Liver (tissue), 9 donors: Measurements from ENCODE around the gene PADI3. TPM values are rescaled to one million over a fixed set of nuclear protein-coding genes. Genes with fewer than 3 reads are reported as not detected.

Experiments used
- DNase-seq: peaks from one replicate; pipeline ENCODE4 v3.0.0-alpha.2; 2017; ENCODE audit warnings: low spot score
- H3K27ac ChIP-seq, 2 donors: one replicate each; pipeline ENCODE4 v1.7.0; 2013; ENCODE audit warnings: inconsistent platforms in 2 of 2, low read length in 2 of 2, control low read depth in 1 of 2, low read depth in 1 of 2, mild to moderate bottlenecking in 1 of 2
- H3K27me3 ChIP-seq, 4 donors: one replicate each; pipeline versions ENCODE4 v1.6.1 to v1.7.0; 2013; ENCODE audit warnings: low read length in 3 of 4, inconsistent platforms in 1 of 4, mild to moderate bottlenecking in 1 of 4, moderate library complexity in 1 of 4; ENCODE audit not compliant: control insufficient read depth in 4 of 4, insufficient read depth in 4 of 4
- H3K36me3 ChIP-seq, 4 donors: one replicate each; pipeline versions ENCODE4 v1.6.1 to v1.7.0; 2013; ENCODE audit warnings: low read length in 3 of 4, mild to moderate bottlenecking in 3 of 4, low read depth in 1 of 4, moderate library complexity in 1 of 4; ENCODE audit not compliant: control insufficient read depth in 4 of 4, insufficient read depth in 3 of 4
- H3K4me1 ChIP-seq, 4 donors: one replicate each; pipeline versions ENCODE4 v1.6.1 to v1.7.0; 2013; ENCODE audit warnings: low read length in 3 of 4, mild to moderate bottlenecking in 3 of 4, moderate library complexity in 1 of 4; ENCODE audit not compliant: control insufficient read depth in 4 of 4, insufficient read depth in 4 of 4
- H3K4me3 ChIP-seq, 3 donors: one replicate each; pipeline versions ENCODE4 v1.6.1 to v1.7.0; 2013; ENCODE audit warnings: low read length in 3 of 3, control low read depth in 1 of 3, low read depth in 1 of 3, mild to moderate bottlenecking in 1 of 3
- H3K9ac ChIP-seq, 2 donors: one replicate each; pipeline ENCODE4 v1.7.0; 2013; ENCODE audit warnings: low read length in 2 of 2, mild to moderate bottlenecking in 2 of 2, moderate library complexity in 2 of 2, control low read depth in 1 of 2, low read depth in 1 of 2
- H3K9me3 ChIP-seq, 4 donors: one replicate each; pipeline versions ENCODE4 v1.6.1 to v1.7.0; 2013; ENCODE audit warnings: low read length in 3 of 4; ENCODE audit not compliant: control insufficient read depth in 4 of 4
- ATF3 ChIP-seq: IDR thresholded peaks from 2 replicates; pipeline ENCODE4 v1.6.1; 2016; ENCODE audit warnings: antibody characterized with exemption
- CTCF ChIP-seq: fragments of 150-350 bp; IDR thresholded peaks from 2 replicates; pipeline ENCODE4 v1.5.1; 2017; ENCODE audit warnings: improper control_type of control experiment, low read depth, low read length; ENCODE audit not compliant: missing input control
- EGR1 ChIP-seq, 2 donors: IDR thresholded peaks; 2 replicates each; pipeline ENCODE4 v1.6.1; 2016 to 2018; ENCODE audit warnings: antibody characterized with exemption in 2 of 2, low read depth in 2 of 2
- FOXA1 ChIP-seq: IDR thresholded peaks from 2 replicates; pipeline ENCODE4 v1.6.1; 2016; ENCODE audit warnings: antibody characterized with exemption
- FOXA2 ChIP-seq: IDR thresholded peaks from 2 replicates; pipeline ENCODE4 v1.6.1; 2016; ENCODE audit warnings: antibody characterized with exemption
- GABPA ChIP-seq, 2 donors: IDR thresholded peaks in 1 of 2; conservative IDR thresholded peaks in 1 of 2; 2 replicates each; pipeline ENCODE4 v1.6.1; 2016; ENCODE audit warnings: antibody characterized with exemption in 2 of 2, mild to moderate bottlenecking in 1 of 2, moderate library complexity in 1 of 2
- HNF4A ChIP-seq, 2 donors: conservative IDR thresholded peaks; 2 replicates each; pipeline ENCODE4 v1.6.1; 2016; ENCODE audit warnings: antibody characterized with exemption in 2 of 2, mild to moderate bottlenecking in 2 of 2
- HNF4G ChIP-seq: IDR thresholded peaks from 2 replicates; pipeline ENCODE4 v1.6.1; 2016; ENCODE audit warnings: antibody characterized with exemption
- JUND ChIP-seq, 2 donors: IDR thresholded peaks; 2 replicates each; pipeline ENCODE4 v1.6.1; 2016; ENCODE audit warnings: antibody characterized with exemption in 2 of 2
- NR2F2 ChIP-seq: IDR thresholded peaks from 2 replicates; pipeline ENCODE4 v1.6.1; 2016; ENCODE audit warnings: antibody characterized with exemption
- RAD21 ChIP-seq, 2 donors: IDR thresholded peaks; 2 replicates each; pipeline ENCODE4 v1.6.1; 2016; ENCODE audit warnings: antibody characterized with exemption in 2 of 2, mild to moderate bottlenecking in 2 of 2
- RXRA ChIP-seq, 2 donors: IDR thresholded peaks; 2 replicates each; pipeline ENCODE4 v1.6.1; 2017 to 2018; ENCODE audit warnings: antibody characterized with exemption in 2 of 2, mild to moderate bottlenecking in 1 of 2
- SP1 ChIP-seq: IDR thresholded peaks from 2 replicates; pipeline ENCODE4 v1.6.1; 2018; ENCODE audit warnings: antibody characterized with exemption, mild to moderate bottlenecking
- TAF1 ChIP-seq: conservative IDR thresholded peaks from 2 replicates; pipeline ENCODE4 v1.6.1; 2016; ENCODE audit warnings: antibody characterized with exemption, mild to moderate bottlenecking
- YY1 ChIP-seq: IDR thresholded peaks from 2 replicates; pipeline ENCODE4 v1.6.1; 2016; ENCODE audit warnings: antibody characterized with exemption, mild to moderate bottlenecking
- ZBTB33 ChIP-seq: IDR thresholded peaks from 2 replicates; pipeline ENCODE4 v1.6.1; 2016; ENCODE audit warnings: antibody characterized with exemption
- WGBS: extraction: QIAGEN DNeasy Blood & Tissue Kit; methylation state at CpG from one replicate; pipeline ENCODE4 v1.1.7; 2013; 5-methylcytosine and 5-hydroxymethylcytosine counted together
- polyA plus RNA-seq, 2 donors: library from polyadenylated mRNA; stranded (reverse) in 1 of 2; unstranded in 1 of 2; fragments of 200-250 nt in 1 of 2; fragments of >200 nt in 1 of 2; fragmentation: Nextera tagmentation in 1 of 2; extraction: Ambion mirVana in 1 of 2; gene quantifications; one replicate each; pipeline versions ENCODE4 v1.2.1 to v1.2.3, GENCODE V29; 2013 to 2015
- total RNA-seq, 2 donors: library from RNA; depleted of rRNA; stranded (reverse); fragments of >200 nt; gene quantifications; one replicate each; pipeline ENCODE4 v1.2.3, GENCODE V29; 2014
- donor health status: healthy.
- donor health status: healthy.
- donor health status: healthy.
- donor health status: healthy.
- donor health status: healthy.

The PADI3 gene
- total and polyA plus RNA-seq, 4 donors, result not detected

- peaks cover 0 to 10% (median 0%) of the 10 kb centered on the region in 4 donors for H3K27me3 ChIP-seq
- H3K4me3 ChIP-seq, result no peak overlapping the region
- H3K9me3 ChIP-seq, result no peaks in the 10 kb centered on the region
- no peak for DNase-seq
- 74% methylated on average over 4 of the region's 4 CpGs for WGBS
- H3K4me1 ChIP-seq, result no peaks in the 10 kb centered on the region
- TF ChIP-seq HNF4G, result no peak
- no peak for TF ChIP-seq ZBTB33
- no peak for TF ChIP-seq CTCF
- TF ChIP-seq NR2F2, result no peak
- TF ChIP-seq SP1, result no peak
- TF ChIP-seq YY1, result no peak
- TF ChIP-seq TAF1, result no peak
- TF ChIP-seq RXRA (IDR thresholded peaks at IDR 0.05), result no peak
- TF ChIP-seq ATF3, result no peak
- TF ChIP-seq RAD21 (IDR thresholded peaks at IDR 0.05), result no peak
- no peak for TF ChIP-seq GABPA (IDR thresholded peaks at IDR 0.05 in 1 of 2, conservative IDR thresholded peaks at IDR 0.05 in 1 of 2)
- TF ChIP-seq FOXA1, result no peak
- TF ChIP-seq EGR1 (IDR thresholded peaks at IDR 0.05; ENCODE audit: low read depth in 2 of 2), result no peak
- TF ChIP-seq JUND (IDR thresholded peaks at IDR 0.05), result no peak
- TF ChIP-seq HNF4A (conservative IDR thresholded peaks at IDR 0.05), result no peak
- H3K9ac ChIP-seq, result no peak overlapping the region
- no peaks in the 10 kb centered on the region for H3K36me3 ChIP-seq
- H3K27ac ChIP-seq, result no peak overlapping the region
These were observed 46.4 kb downstream of the PADI3 start for GRCh38 chr1:17295292-17295691.

GRCh38 chr1:17296086-17296485 lies 47.2 kb downstream of the PADI3 start:
- TF ChIP-seq JUND (IDR thresholded peaks at IDR 0.05), result no peak
- no peak for TF ChIP-seq HNF4G
- no peak for TF ChIP-seq ZBTB33
- no peak for TF ChIP-seq RAD21 (IDR thresholded peaks at IDR 0.05)
- TF ChIP-seq FOXA2, result no peak
- no peak for TF ChIP-seq FOXA1
- TF ChIP-seq GABPA (IDR thresholded peaks at IDR 0.05 in 1 of 2, conservative IDR thresholded peaks at IDR 0.05 in 1 of 2), result no peak
- TF ChIP-seq EGR1 (IDR thresholded peaks at IDR 0.05; ENCODE audit: low read depth in 2 of 2), result no peak
- TF ChIP-seq YY1, result no peak
- no peak overlapping the region for H3K27ac ChIP-seq
- DNase-seq, result no peak
- no peaks in the 10 kb centered on the region for H3K4me1 ChIP-seq
- WGBS, result 82% methylated on average over 5 of the region's 5 CpGs
- H3K9ac ChIP-seq, result no peak overlapping the region
- no peak overlapping the region for H3K4me3 ChIP-seq
- H3K9me3 ChIP-seq, result no peaks in the 10 kb centered on the region
- peaks cover 0 to 6% (median 0%) of the 10 kb centered on the region in 4 donors for H3K27me3 ChIP-seq
- no peaks in the 10 kb centered on the region for H3K36me3 ChIP-seq
